Erythroblast (primary cell): ENCODE data around the gene LACRT.

ENCODE experiments used
- GATA1 ChIP-seq: IDR thresholded peaks from 2 replicates; pipeline ENCODE4 v1.6.1; 2011; ENCODE audit warnings: low read depth, mild to moderate bottlenecking, control low read depth, low read length, moderate library complexity
- POLR2A ChIP-seq: IDR thresholded peaks from 2 replicates; pipeline ENCODE4 v1.6.1; 2011; ENCODE audit warnings: mild to moderate bottlenecking, low read length

DNA sequence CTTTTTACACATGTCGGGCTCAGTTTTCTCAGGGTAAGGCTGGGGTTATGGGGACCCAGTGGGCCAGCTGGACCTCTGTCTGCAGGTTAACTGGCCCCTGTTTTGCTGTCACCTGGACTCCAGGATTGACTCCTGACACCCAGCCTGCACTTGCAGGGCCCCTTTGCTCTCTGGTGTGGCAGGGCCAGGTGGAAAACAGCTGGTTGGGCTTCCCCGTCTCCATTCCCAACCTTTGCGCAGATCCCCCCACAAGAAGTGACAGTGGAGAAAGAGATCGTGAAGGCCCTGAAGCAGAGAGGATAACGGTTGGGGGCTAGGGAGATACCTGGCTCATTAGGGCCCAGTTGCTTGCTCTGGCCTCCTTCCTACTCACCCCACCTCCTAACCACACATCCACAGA, 44.7 kb downstream of the LACRT start:
- no peak for TF ChIP-seq POLR2A
- TF ChIP-seq GATA1 = no peak
